Stimulated activated CD4-positive, alpha-beta T cell treated with anti-CD3 and anti-CD28 coated beads, Interleukin-2, amount 100 ng/mL, for 48 hours (primary cell): ENCODE results near the gene TPM1.
"Not testable (repeated sequence)": the region's sequence is repeated elsewhere in the genome, so short reads cannot be mapped to it uniquely, and the experiment has no call there.

ENCODE experiments used
- DNase-seq, 2 donors: peaks; one replicate each; pipeline ENCODE4 v3.0.0-alpha.2; 2020

Gene TPM1

GRCh38 chr15:63075984-63076713 is 33.6 kb downstream of the TPM1 start:
- DNase-seq = no peak

GRCh38 chr15:63076714-63077046 is 34.1 kb downstream of the TPM1 start:
- no peak for DNase-seq

GRCh38 chr15:63077952-63078351 is 35.4 kb downstream of the TPM1 start:
- DNase-seq = no peak

- no peak for DNase-seq
Measured at GRCh38 chr15:63079947-63080626, 37.5 kb downstream of the TPM1 start.

- no peak for DNase-seq
Measured at GRCh38 chr15:63080634-63081250, 38.2 kb downstream of the TPM1 start.

- no peak for DNase-seq
Measured at GRCh38 chr15:63082366-63082765, 39.8 kb downstream of the TPM1 start.

GRCh38 chr15:63083044-63083443 is 40.5 kb downstream of the TPM1 start:
- no peak for DNase-seq

- DNase-seq = no peak
Measured at GRCh38 chr15:63083541-63083940, 41.0 kb downstream of the TPM1 start.

GRCh38 chr15:63084806-63085205 is 42.3 kb downstream of the TPM1 start:
- DNase-seq = no peak

GRCh38 chr15:63085289-63085688 is 42.7 kb downstream of the TPM1 start:
- DNase-seq = no peak

GRCh38 chr15:63086271-63086670 is 43.7 kb downstream of the TPM1 start:
- DNase-seq = no peak

GRCh38 chr15:63086947-63087346 is 44.4 kb downstream of the TPM1 start:
- DNase-seq = no peak

- no peak for DNase-seq
Measured at GRCh38 chr15:63088533-63089245, 46.1 kb downstream of the TPM1 start.

GRCh38 chr15:63089260-63090043 is 46.9 kb downstream of the TPM1 start:
- no peak for DNase-seq

- DNase-seq = no peak
Measured at GRCh38 chr15:63090472-63090871, 47.9 kb downstream of the TPM1 start.

- no peak for DNase-seq
Measured at GRCh38 chr15:63090887-63091286, 48.3 kb downstream of the TPM1 start.

- no peak for DNase-seq
Measured at GRCh38 chr15:63091679-63092446, 49.3 kb downstream of the TPM1 start.

- DNase-seq = peak; percentile 65 to 72
Measured at GRCh38 chr15:63093486-63094205, 51.1 kb downstream of the TPM1 start.

GRCh38 chr15:63094495-63094931 is 52.0 kb downstream of the TPM1 start:
- DNase-seq = no peak

GRCh38 chr15:63096178-63096577 is 53.6 kb downstream of the TPM1 start:
- no peak for DNase-seq

- not testable (repeated sequence) for DNase-seq
Measured at GRCh38 chr15:63098901-63099300, 56.4 kb downstream of the TPM1 start.
